Pancreas (tissue), 10 donors: Measurements from ENCODE around the gene VSX1. TPM values are rescaled to one million over a fixed set of nuclear protein-coding genes. Genes with fewer than 3 reads are reported as not detected.

ENCODE experiments used
- ATAC-seq, 4 donors: fragments of 200-7000 bp; cut with Tn5 transposase; one replicate each; pipeline versions ENCODE4 v1.8.0 to v1.9.1; 2020; ENCODE audit warnings: mild to moderate bottlenecking in 4 of 4, moderate library complexity in 4 of 4
- DNase-seq, 6 donors: peaks; one replicate each; pipeline ENCODE4 v3.0.0-alpha.2; 2020
- FAIRE-seq: peaks from 2 replicates; lab custom pipeline; 2012; peaks lifted over from hg19 to GRCh38; lab: Jason Lieb, UNC
- H3K27ac ChIP-seq, 4 donors: fragments of 200-600 bp; sonication (generic); 1 replicate in 3 of 4; 2 replicates in 1 of 4; pipeline versions ENCODE4 v1.5.0 to v1.8.0; 2020
- H3K27me3 ChIP-seq, 4 donors: fragments of 200-600 bp; one replicate each; pipeline ENCODE4 v1.8.0; 2021
- H3K36me3 ChIP-seq, 3 donors: fragments of 200-600 bp; sonication (generic) in 1 of 3; one replicate each; pipeline versions ENCODE4 v1.5.0 to v1.8.0; 2020 to 2021
- H3K4me1 ChIP-seq, 3 donors: fragments of 200-600 bp; one replicate each; pipeline ENCODE4 v1.8.0; 2021
- H3K4me3 ChIP-seq, 4 donors: fragments of 200-600 bp; sonication (generic) in 2 of 4; one replicate each; pipeline versions ENCODE4 v1.5.0 to v1.8.0; 2020 to 2021
- H3K9me3 ChIP-seq, 4 donors: fragments of 200-600 bp; one replicate each; pipeline ENCODE4 v1.8.0; 2021
- WGBS, 2 donors: extraction: QIAGEN DNeasy Blood & Tissue Kit; methylation state at CpG; one replicate each; pipeline ENCODE4 v1.1.7; 2013; 5-methylcytosine and 5-hydroxymethylcytosine counted together
- intact Hi-C, 3 donors: fragments of 100-400 bp; cut with DNase I; formaldehyde crosslinking; loops; one replicate each; pipeline versions ENCODE4 v1.11.1 to v1.14.2; 2022
- polyA plus RNA-seq, 2 donors: library from polyadenylated mRNA; stranded (reverse); fragments of 200-250 nt; gene quantifications; one replicate each; pipeline ENCODE4 v1.2.3, GENCODE V29; 2013
- total RNA-seq, 6 donors: library from RNA; stranded (reverse); fragmentation: NEBNext Ultra II Directional in 4 of 6; extraction: Animal tissue kit (Norgen Biotek cat#: 25700) in 4 of 6; gene quantifications; one replicate each; pipeline versions ENCODE4 v1.2.1 to v1.2.4, GENCODE V29; 2021 to 2023
- TF ChIP-seq, protein P1 (sequence below), 4 donors: fragments of 200-600 bp; sonication (generic) in 3 of 4; IDR thresholded peaks; one replicate each; pipeline versions ENCODE4 v1.5.0 to v1.8.0; 2021; ENCODE audit warnings: antibody characterized with exemption in 4 of 4
- donor health status: healthy with polysubstance abuse.
- donor health status: DM: no; HTN: no; CAD: no; lungs with moderate emphysema.
- donor health status: DM: no; HTN: no; CAD: no.
- donor health status: control.
- donor health status: control.
- donor health status: Bipolar disorder and iron deficiency.
- donor health status: DM: yes; HTN: yes; CAD: no.
- donor health status: DM: no; HTN: no; CAD: no.
- donor health status: DM: no; HTN: no; CAD: no.
- donor health status: DM: yes; HTN: yes; CAD: no.

Gene VSX1
- total and polyA plus RNA-seq, 8 donors: 0.08 to 0.77 (median 0.23) TPM

DNA sequence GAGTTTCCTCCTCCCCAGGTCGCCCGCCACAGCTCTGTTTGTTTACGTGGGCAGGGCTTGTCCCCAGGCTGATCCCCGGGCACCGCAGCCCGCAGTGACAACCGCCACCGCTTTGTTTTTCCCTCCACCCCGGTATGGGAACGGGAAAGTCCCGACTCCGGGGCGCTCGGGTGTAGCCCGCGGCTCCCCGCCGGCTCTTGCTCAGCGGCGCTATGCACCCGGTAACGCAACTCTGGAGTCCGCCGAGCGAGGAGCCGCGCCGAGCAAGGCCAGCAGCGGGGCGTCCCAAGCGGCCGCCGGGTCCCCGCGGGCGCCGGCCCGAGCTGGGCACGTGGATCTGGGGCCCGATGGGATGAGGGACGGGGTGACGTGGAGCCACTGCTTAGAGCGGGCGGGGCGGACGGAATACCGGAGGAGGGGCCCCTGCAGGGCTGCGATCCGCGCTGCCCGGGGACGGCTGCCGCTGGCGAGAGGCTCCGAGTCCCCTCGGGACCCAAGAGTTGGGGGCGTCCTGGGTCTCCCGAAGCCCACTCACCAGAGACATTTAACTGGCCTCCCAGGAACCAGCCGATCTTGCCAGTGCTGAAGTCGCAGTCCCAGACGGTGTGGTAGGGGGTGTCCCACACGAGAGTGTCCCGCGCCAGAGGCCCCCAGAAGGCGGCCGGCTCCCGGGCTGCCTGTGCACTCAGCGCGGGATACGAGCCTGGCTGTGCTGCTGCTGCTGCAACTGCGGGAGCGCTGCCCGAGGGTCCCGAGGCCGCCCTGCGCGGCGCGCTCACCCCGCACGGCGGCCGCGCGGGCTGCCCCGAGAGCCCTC, 24.5 kb downstream of the VSX1 start:
- 0% methylated on average over 82 to 86 of the region's 86 CpGs for WGBS, 2 donors
- DNase-seq (peak; percentile 75 to 92 (median 83)), FAIRE-seq (no peak), ATAC-seq (peak; percentile 64 to 76 (median 68))
- Histone ChIP-seq H3K27ac (peak overlapping the region; percentile 85 to 95 (median 92)), H3K4me3 (peak overlapping the region; percentile 51 to 85 (median 64)), H3K27me3 (no peaks in the 10 kb centered on the region), H3K9me3 (no peaks in the 10 kb centered on the region), H3K36me3 (no peaks in the 10 kb centered on the region), H3K4me1 (peaks cover 28 to 65% (median 34%) of the 10 kb centered on the region in 3 donors)
- TF ChIP-seq, protein P1, sequence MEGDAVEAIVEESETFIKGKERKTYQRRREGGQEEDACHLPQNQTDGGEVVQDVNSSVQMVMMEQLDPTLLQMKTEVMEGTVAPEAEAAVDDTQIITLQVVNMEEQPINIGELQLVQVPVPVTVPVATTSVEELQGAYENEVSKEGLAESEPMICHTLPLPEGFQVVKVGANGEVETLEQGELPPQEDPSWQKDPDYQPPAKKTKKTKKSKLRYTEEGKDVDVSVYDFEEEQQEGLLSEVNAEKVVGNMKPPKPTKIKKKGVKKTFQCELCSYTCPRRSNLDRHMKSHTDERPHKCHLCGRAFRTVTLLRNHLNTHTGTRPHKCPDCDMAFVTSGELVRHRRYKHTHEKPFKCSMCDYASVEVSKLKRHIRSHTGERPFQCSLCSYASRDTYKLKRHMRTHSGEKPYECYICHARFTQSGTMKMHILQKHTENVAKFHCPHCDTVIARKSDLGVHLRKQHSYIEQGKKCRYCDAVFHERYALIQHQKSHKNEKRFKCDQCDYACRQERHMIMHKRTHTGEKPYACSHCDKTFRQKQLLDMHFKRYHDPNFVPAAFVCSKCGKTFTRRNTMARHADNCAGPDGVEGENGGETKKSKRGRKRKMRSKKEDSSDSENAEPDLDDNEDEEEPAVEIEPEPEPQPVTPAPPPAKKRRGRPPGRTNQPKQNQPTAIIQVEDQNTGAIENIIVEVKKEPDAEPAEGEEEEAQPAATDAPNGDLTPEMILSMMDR (IDR thresholded peaks at IDR 0.05): no peak
- intact Hi-C loops: no loop called here

DNA sequence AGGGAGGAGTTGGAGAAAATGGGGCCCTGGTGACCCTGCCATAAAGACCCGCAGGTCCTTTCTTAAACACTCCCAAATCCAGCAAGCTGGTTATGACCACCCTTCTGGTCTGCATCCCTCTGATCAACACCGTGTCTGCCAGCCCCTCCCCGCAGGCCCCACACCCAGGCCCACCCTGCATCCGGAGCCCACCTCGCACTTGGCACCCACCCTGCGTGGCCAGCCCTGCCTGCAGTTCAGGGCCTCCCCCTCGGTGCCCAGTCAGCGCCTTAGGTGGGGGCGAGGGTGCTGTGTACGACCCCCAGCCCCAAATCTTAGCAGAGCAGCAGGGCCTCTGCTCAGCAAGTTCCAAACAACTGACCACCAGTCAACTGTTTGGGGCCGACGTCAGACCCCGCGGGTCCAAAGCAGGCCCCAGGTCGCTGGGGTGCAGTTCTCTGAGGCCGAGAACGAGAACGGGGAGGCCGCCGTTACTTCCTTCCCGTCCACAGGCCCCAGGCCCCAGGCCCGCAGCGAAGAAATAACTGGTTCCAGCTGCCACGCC, 25.2 kb downstream of the VSX1 start:
- ATAC-seq (no peak), DNase-seq (peak in 3 of 6 donors; percentile 44 to 77 (median 50)), FAIRE-seq (no peak)
- peak overlapping the region; percentile 85 to 95 (median 92) for H3K27ac ChIP-seq
- H3K4me3 ChIP-seq: peak overlapping the region; percentile 51 to 85 (median 64)
- peaks cover 30 to 65% (median 35%) of the 10 kb centered on the region in 3 donors for H3K4me1 ChIP-seq
- TF ChIP-seq, protein P1 (IDR thresholded peaks at IDR 0.05): no peak
- H3K9me3 ChIP-seq: no peaks in the 10 kb centered on the region
- intact Hi-C loops: no loop called here
- 1 to 3% methylated on average over 24 of the region's 24 CpGs for WGBS, 2 donors
- H3K36me3 ChIP-seq: no peaks in the 10 kb centered on the region
- H3K27me3 ChIP-seq: no peaks in the 10 kb centered on the region

DNA sequence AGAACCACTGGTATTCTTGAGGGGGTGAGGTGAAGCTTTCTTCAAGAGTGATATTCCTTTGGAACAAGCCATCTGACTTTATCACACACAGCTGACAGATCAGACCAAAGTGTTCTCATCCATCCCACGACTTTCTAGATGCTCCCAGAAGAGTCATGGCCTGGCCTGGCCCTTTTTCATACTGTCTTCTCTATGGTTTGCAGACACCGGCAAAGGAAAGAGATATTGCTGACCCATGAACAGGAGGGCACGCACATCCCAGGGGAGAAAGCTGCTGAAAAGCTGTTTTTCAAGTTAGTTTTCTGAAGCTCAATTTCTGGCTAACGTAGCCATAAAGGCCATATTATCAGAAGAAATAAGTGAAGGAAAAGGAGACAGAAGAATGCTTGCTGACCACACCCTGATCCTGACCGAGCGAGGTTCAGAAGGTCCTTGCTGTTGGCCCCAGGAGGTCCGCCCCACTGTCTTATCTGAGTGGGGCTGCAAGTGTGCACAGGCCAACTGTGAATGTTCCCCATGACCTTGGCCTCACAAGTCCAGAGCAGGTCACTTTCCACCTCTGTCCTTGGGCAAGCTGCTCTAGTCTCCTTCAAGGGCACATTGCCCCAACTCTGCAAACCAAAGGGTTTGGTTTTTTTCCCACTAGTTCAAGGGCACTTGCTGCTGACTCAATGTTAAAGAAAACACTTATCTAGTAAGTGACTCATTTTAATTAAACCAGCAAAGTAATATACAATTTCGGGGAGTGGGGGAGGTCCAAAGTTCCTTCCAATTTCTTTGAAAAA, 26.0 kb downstream of the VSX1 start:
- peak; percentile 3 to 22 (median 9) for ATAC-seq
- DNase-seq: peak in 3 of 6 donors; percentile 49 to 56 (median 50)

DNA sequence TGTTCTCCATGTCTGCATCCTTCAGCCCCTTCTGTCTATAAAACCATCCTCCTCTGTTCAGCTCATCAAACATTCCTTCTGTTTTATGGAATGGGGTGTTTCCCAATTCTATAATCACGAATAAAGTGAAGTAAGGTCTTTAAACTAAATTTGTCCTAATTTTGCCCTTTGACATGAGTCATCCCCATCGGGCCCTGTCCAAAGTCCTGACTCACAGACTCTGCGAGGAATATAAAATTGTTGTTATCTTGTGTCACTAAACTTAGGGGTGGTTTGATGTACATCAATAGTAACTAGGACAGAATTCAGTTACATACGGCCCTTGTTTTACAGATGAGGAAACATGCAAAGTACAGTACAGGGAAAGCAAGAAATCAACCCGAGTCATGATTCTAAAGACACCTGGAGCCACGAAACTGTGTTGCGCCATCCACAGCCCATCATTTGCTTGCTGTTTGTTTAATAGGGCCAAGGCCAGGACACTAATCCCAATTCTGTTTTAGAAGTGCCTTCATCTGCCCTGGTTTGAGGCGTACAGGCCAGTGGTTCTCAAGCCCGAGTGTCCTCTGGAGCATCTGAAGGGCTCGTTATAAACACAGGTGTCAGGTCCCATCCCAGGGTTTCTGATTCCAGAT, 26.8 kb downstream of the VSX1 start:
- intact Hi-C loops: no loop called here
- Histone ChIP-seq H3K27me3 (no peaks in the 10 kb centered on the region), H3K36me3 (no peaks in the 10 kb centered on the region), H3K9me3 (no peaks in the 10 kb centered on the region), H3K27ac (peak overlapping the region in 3 of 4 donors; percentile 20 to 85 (median 73)), H3K4me3 (peak overlapping the region in 1 of 4 donors; percentile 67), H3K4me1 (peaks cover 34 to 73% (median 41%) of the 10 kb centered on the region in 3 donors)
- no peak for ATAC-seq
- 54 to 56% methylated on average over 10 of the region's 10 CpGs for WGBS, 2 donors
- TF ChIP-seq, protein P1 (IDR thresholded peaks at IDR 0.05): no peak
- FAIRE-seq: no peak
- peak in 2 of 6 donors; percentile 6 to 9 for DNase-seq

More for the DNA sequence above, 26.0 kb downstream of the VSX1 start:
- Histone ChIP-seq H3K36me3 (no peaks in the 10 kb centered on the region), H3K9me3 (no peaks in the 10 kb centered on the region), H3K4me3 (peak overlapping the region; percentile 51 to 85 (median 64)), H3K4me1 (peaks cover 27 to 66% (median 39%) of the 10 kb centered on the region in 3 donors), H3K27ac (peak overlapping the region; percentile 85 to 95 (median 92)), H3K27me3 (no peaks in the 10 kb centered on the region)
- 25 to 26% methylated on average over 8 of the region's 8 CpGs for WGBS, 2 donors
- no peak for FAIRE-seq
- TF ChIP-seq, protein P1 (IDR thresholded peaks at IDR 0.05): no peak
- intact Hi-C loops: no loop called here
